Endothelial cell of umbilical vein (primary cell): Measurements from ENCODE around the gene RASGRP4.

ENCODE experiments used
- TF ChIP-seq, protein P1 (sequence below): IDR thresholded peaks from 2 replicates; pipeline ENCODE4 v1.6.1; 2011; ENCODE audit not compliant: insufficient read depth, insufficient read length
- TF ChIP-seq, protein P2 (sequence below), 2 donors: IDR thresholded peaks; 1 replicate in 1 of 2; 2 replicates in 1 of 2; pipeline ENCODE4 v1.5.1; 2011; ENCODE audit warnings: low read length in 2 of 2, mild to moderate bottlenecking in 2 of 2, moderate library complexity in 2 of 2, control low read depth in 1 of 2, inconsistent platforms in 1 of 2, low read depth in 1 of 2; ENCODE audit not compliant: insufficient read depth in 1 of 2; ENCODE audit errors: extremely low read depth in 1 of 2

DNA sequence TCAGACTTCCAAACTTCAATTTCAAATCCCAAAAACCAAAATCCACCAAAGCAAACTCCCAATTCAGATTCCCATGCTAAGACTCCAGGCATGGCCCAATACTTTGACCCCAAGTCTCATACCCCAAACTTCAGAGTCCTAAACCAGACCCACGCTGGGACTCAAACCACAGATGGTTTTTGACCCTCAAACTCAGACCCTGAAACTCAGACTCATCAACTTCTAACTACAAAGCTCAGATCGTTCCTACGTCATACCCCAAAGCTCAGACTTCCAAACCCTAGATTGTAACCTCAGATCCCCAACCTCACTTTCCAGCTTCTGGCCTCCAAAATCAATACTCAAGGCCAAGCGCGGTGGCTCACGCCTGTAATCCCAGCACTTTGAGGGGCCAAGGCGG is 19.3 kb upstream of the RASGRP4 start:
- TF ChIP-seq, protein P1, sequence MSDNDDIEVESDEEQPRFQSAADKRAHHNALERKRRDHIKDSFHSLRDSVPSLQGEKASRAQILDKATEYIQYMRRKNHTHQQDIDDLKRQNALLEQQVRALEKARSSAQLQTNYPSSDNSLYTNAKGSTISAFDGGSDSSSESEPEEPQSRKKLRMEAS = no peak
- TF ChIP-seq, protein P2, sequence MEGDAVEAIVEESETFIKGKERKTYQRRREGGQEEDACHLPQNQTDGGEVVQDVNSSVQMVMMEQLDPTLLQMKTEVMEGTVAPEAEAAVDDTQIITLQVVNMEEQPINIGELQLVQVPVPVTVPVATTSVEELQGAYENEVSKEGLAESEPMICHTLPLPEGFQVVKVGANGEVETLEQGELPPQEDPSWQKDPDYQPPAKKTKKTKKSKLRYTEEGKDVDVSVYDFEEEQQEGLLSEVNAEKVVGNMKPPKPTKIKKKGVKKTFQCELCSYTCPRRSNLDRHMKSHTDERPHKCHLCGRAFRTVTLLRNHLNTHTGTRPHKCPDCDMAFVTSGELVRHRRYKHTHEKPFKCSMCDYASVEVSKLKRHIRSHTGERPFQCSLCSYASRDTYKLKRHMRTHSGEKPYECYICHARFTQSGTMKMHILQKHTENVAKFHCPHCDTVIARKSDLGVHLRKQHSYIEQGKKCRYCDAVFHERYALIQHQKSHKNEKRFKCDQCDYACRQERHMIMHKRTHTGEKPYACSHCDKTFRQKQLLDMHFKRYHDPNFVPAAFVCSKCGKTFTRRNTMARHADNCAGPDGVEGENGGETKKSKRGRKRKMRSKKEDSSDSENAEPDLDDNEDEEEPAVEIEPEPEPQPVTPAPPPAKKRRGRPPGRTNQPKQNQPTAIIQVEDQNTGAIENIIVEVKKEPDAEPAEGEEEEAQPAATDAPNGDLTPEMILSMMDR (IDR thresholded peaks at IDR 0.05; ENCODE audit: extremely low read depth in 1 of 2, insufficient read depth in 1 of 2, low read depth in 1 of 2, low read length in 2 of 2) = no peak
